ENCODE data around the gene ENTPD7.

ENTPD7 gene

GRCh38 chr10:99652800-99653390 is 6.4 kb upstream of the ENTPD7 start:
- DNase-seq: no peak

GRCh38 chr10:99654390-99655175 is 4.7 kb upstream of the ENTPD7 start:
- no peak for DNase-seq

GRCh38 chr10:99656199-99657064 is 2.9 kb upstream of the ENTPD7 start:
- DNase-seq: no peak

- peak; percentile 82 for DNase-seq
Observed at GRCh38 chr10:99658622-99659030, 683 bp upstream of the ENTPD7 start.

- no peak for DNase-seq
Observed at GRCh38 chr10:99659868-99660366, 608 bp downstream of the ENTPD7 start.

- DNase-seq: no peak
Observed at GRCh38 chr10:99660662-99661376, 1.5 kb downstream of the ENTPD7 start.

GRCh38 chr10:99661377-99661763 is 2.1 kb downstream of the ENTPD7 start:
- DNase-seq: no peak

- DNase-seq: no peak
Observed at GRCh38 chr10:99665304-99665703, 6.0 kb downstream of the ENTPD7 start.

GRCh38 chr10:99667108-99667751 is 7.9 kb downstream of the ENTPD7 start:
- no peak for DNase-seq

GRCh38 chr10:99671386-99671785 is 12.1 kb downstream of the ENTPD7 start:
- DNase-seq: no peak

- no peak for DNase-seq
Observed at GRCh38 chr10:99672884-99673283, 13.6 kb downstream of the ENTPD7 start.

- no peak for DNase-seq
Observed at GRCh38 chr10:99673492-99673891, 14.2 kb downstream of the ENTPD7 start.

- DNase-seq: no peak
Observed at GRCh38 chr10:99674762-99675161, 15.5 kb downstream of the ENTPD7 start.

- no peak for DNase-seq
Observed at GRCh38 chr10:99676426-99676825, 17.1 kb downstream of the ENTPD7 start.

GRCh38 chr10:99676895-99677294 is 17.6 kb downstream of the ENTPD7 start:
- no peak for DNase-seq

GRCh38 chr10:99678921-99679320 is 19.6 kb downstream of the ENTPD7 start:
- no peak for DNase-seq

- no peak for DNase-seq
Observed at GRCh38 chr10:99681553-99681952, 22.2 kb downstream of the ENTPD7 start.

- no peak for DNase-seq
Observed at GRCh38 chr10:99682032-99682431, 22.7 kb downstream of the ENTPD7 start.

GRCh38 chr10:99682752-99683151 is 23.4 kb downstream of the ENTPD7 start:
- DNase-seq: no peak

- no peak for DNase-seq
Observed at GRCh38 chr10:99685597-99685967, 26.3 kb downstream of the ENTPD7 start.

GRCh38 chr10:99689461-99689860 is 30.2 kb downstream of the ENTPD7 start:
- DNase-seq: no peak

- no peak for DNase-seq
Observed at GRCh38 chr10:99693933-99694583, 34.7 kb downstream of the ENTPD7 start.
